Fibroblast of villous mesenchyme (primary cell): ENCODE data around the gene LCN6. TPM values are rescaled to one million over a fixed set of nuclear protein-coding genes. Genes with fewer than 3 reads are reported as not detected.
"Not testable (repeated sequence)": the region's sequence is repeated elsewhere in the genome, so short reads cannot be mapped to it uniquely, and the experiment has no call there.

Experiments used
- DNase-seq: peaks from one replicate; pipeline ENCODE4 v3.0.0-alpha.2; 2010; ENCODE audit warnings: low read depth
- H3K4me3 ChIP-seq: 2 replicates; pipeline ENCODE4 v1.5.1; 2011; ENCODE audit warnings: low read depth, mild to moderate bottlenecking, low read length
- total RNA-seq: library from RNA; depleted of rRNA; stranded (reverse); fragments of >200 nt; gene quantifications from 2 replicates; pipeline ENCODE4 v1.2.3, GENCODE V29; 2012
- TF ChIP-seq, protein P1 (sequence below): IDR thresholded peaks from 2 replicates; pipeline ENCODE4 v1.5.1; 2012; ENCODE audit warnings: low read depth, mild to moderate bottlenecking, low read length; ENCODE audit not compliant: insufficient read depth

LCN6 gene
- total RNA-seq, 1 donor: not detected

DNA sequence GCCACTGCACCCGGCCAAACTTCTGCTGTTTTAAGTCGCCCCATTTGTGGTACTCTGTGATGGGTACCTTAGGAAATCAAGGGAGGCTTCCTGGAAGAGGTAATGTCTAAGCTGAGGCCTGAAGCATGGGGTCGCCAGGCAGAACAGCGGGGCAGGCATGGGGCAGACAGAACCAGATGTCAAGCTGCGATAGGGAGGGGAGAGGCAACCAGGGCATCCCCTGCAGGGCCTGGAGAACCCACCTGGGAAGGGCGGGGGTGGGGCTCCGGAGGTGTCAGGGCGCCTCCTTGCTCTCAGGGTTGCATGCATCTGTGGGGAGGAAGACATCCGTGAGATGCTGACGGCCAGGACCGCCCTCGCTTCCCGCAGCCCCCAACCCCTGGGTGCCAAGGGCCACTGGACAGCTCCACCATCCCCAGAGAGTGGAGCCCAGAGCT lies 13.2 kb upstream of the LCN6 start:
- TF ChIP-seq, protein P1, sequence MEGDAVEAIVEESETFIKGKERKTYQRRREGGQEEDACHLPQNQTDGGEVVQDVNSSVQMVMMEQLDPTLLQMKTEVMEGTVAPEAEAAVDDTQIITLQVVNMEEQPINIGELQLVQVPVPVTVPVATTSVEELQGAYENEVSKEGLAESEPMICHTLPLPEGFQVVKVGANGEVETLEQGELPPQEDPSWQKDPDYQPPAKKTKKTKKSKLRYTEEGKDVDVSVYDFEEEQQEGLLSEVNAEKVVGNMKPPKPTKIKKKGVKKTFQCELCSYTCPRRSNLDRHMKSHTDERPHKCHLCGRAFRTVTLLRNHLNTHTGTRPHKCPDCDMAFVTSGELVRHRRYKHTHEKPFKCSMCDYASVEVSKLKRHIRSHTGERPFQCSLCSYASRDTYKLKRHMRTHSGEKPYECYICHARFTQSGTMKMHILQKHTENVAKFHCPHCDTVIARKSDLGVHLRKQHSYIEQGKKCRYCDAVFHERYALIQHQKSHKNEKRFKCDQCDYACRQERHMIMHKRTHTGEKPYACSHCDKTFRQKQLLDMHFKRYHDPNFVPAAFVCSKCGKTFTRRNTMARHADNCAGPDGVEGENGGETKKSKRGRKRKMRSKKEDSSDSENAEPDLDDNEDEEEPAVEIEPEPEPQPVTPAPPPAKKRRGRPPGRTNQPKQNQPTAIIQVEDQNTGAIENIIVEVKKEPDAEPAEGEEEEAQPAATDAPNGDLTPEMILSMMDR: no peak
- no peak for DNase-seq

DNA sequence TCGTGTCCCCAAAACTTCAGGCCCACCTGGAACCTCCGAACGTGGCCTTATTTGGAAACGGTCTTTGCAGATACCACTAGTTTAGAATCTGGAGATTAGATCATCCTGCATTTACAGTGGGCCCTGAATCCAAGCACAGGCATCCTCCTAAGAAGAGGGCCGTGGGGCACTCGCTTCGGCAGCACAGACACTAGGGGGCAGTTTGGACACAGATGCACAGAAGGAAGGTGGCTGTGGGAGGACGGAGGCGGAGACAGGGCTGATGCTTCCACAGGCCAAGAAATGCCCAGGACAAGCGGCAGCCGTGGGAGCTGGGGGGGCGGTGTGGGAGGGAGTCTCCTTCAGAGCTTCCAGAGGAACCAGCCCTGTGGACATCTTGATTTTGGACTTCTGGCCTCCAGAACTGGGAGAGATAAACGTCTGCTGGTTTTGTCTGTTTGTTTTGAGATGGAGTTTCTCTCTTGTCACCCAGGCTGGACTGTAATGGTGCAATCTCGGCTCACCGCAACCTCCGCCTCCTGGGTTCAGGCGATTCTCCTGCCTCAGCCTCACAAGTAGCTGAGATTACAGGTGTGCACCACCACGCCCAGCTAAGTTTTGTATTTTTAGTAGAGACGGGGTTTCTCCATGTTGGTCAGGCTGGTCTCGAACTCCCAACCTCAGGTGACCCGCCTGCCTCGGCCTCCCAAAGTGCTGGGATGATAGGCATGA lies 12.7 kb upstream of the LCN6 start:
- H3K4me3 ChIP-seq: not testable (repeated sequence)
- TF ChIP-seq, protein P1: peak; percentile 73
- peak; percentile 67 for DNase-seq

More for the DNA sequence above, 13.2 kb upstream of the LCN6 start:
- H3K4me3 ChIP-seq: no peak overlapping the region

DNA sequence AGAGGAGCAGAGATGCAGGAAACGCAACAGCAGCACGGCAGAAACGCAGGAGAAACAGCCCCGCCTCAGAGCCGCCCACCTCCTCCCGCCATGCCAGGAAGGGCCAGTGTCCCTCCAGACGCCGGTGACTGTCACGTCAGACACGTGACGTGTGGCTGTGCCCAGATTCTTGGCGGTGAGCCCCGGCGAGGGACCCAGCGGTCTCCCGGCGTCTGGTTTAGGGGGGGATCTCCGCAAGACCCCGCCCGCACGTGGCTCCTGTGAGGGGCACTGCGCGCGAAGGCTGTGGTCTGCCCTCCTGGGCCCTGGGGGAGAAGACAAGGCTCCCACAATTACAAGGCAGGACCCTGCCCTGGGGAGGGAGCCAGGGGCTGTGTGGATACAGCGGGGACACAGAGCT lies 12.1 kb upstream of the LCN6 start:
- H3K4me3 ChIP-seq: no peak overlapping the region
- DNase-seq: no peak
- TF ChIP-seq, protein P1: no peak

DNA sequence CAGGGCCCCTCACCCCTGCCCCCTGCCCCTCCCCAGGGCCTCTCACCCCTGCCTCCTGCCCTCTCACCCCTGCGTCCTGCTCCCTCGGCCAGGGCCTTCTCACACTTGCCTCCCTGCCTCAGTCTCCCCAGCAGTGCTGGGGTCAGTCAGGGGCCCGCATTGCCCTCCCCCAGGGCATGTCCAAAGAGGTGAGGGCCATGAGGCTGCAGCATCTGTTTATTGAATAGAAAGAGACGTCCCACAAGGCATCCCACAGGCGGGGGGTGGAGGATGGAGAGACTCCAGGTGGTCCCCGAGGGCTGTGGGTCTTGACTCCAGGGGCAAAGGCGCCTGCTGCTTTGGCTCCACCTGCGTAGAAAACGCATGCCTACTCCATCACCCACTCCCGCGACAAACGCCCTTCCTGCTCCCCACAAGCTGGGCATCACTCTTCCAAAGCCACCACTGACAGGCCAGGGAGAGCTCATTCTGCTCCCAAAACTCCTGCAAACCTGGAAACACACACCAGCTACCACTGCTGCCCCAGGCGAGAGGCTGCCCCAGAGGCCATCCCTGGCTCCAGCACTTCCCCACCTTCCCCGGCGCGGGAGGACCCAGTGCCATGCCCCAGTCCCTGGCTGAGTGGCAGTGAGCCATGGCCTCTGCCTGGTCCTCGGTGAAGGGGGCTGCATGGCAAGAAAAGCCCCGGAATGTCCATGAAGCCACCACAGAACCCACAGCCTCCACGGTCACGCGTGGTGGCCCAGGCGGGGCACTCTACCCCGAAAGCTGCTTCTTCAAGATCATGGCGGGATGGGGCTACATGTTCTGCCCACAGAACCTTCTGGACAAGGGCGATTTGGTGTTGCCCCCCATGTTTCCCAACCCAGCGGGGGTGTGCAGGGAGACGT lies 11.4 kb upstream of the LCN6 start:
- TF ChIP-seq, protein P1: no peak
- no peak overlapping the region for H3K4me3 ChIP-seq
- DNase-seq: no peak

DNA sequence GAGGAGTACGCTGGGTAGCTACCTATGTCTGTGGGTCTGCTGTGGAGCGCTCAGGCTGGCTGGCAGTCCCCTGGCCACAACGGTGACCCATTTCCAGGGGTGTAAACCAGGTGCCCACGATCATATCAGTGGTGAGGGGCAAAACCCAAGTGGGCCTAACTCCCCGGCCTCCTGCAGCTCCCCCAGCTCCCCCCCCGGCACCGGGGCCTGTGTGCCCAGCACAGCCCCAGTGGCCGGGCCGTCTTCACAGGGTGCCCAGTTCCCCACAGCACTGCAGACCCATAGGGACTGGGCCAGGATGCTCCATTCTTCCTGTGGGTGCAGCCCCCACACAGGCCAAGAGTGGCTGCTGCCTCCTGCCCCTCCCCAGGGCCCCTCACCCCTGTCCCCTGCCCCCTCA lies 10.7 kb upstream of the LCN6 start:
- TF ChIP-seq, protein P1: no peak
- no peak overlapping the region for H3K4me3 ChIP-seq
- no peak for DNase-seq

DNA sequence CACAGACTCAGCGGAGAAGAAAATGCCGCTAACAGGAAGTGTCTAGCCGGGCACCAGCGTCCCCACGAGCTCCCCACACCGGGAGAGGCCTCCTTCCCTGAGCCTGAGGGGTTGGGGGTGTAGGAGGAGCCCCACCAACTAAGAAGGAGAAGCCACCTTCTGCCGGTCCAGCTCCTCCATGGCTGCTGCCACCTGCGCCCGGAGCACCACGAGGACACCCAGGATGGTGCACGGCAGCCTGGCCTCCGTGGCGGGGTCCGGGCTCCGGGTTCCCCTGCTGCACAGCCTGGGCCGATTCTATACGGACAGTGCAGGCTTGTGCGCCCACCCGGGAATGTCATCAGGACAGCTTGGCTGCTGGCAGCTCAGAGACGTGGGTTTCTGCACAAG lies 9.4 kb upstream of the LCN6 start:
- H3K4me3 ChIP-seq: no peak overlapping the region
- TF ChIP-seq, protein P1: no peak
- DNase-seq: no peak
